ELR (cell line): ENCODE measurements around the gene VASN.
A peak's percentile ranks its signal among the peaks of the same experiment; 100 is the strongest.
"Not testable (repeated sequence)": the region's sequence is repeated elsewhere in the genome, so short reads cannot be mapped to it uniquely, and the experiment has no call there.

Experiments
- DNase-seq: peaks from one replicate; pipeline ENCODE4 v3.0.0-alpha.2; 2015; ENCODE audit warnings: low read depth

The VASN gene

DNA sequence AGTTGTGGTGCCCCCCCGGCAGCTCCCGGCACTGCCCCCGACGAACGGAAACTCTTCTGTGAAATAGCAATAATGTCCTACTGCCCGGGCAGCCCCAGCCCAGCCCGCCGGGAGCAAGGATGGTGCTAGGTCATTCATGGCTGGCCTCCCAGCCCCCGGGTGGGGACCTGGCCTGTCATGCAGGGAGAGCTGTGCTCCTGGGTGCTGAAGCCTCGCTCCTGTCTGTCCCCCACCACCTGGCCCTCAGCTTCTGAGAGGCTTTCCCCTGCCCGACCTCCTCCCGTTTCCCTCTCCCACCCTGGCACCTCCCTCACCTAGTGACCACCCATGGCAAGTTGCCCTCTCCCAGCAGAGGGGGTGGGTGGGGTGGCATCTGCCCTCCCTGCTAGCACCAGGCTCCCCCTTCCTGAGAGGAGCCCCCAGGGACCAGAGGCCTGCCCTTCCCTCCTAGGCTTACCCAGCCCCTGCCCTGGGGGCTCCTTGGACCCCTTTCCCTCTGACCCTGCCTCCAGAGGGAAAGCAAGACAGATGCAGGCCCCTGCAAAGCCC, 34.0 kb upstream of the VASN start:
- DNase-seq = no peak

GRCh38 chr16:4338125-4338582, 33.5 kb upstream of the VASN start:
- no peak for DNase-seq

GRCh38 chr16:4338712-4339299, 32.8 kb upstream of the VASN start:
- no peak for DNase-seq

DNA sequence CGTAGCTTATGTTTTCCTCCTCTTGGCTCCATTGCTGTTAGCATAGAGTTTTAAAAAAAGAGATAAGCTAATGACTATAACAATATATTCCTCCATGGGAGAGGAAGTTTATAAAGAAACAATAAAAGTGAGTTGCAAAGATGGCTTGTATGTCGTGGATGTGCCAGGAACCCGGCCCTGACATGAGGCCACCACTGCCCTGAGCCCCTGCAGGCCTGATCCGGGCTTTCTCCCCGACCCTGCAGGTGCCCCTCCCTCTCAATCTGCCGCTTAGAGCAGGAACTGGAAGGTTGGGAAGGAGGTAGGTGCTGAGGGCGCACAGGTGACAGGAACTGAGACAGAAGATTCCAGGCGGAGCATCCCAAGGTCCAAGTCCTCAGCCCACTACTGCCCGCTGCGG, 32.2 kb upstream of the VASN start:
- DNase-seq = no peak

DNA sequence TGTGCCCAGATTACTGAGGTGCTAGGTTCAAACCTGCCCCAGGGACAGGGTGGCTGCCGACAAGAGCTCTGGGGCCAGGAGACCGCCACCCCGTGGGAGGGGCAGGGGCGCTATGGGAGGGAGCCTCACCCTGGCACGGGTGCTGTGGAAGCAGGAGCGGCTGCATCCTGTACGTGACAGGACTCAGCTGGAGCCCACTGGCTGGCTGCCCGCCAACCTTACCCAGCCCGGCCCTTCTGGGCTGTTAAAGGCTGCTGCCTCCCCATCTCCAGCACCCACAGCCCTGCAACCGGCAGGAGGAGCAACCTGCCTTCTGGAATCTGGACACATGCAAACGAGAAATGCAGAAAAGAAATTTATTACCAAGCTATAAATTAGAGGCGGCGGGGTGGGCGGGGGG, 31.7 kb upstream of the VASN start:
- DNase-seq = no peak

- DNase-seq = no peak
These were observed 31.2 kb upstream of the VASN start for GRCh38 chr16:4340443-4340842.

- no peak for DNase-seq
These were observed 30.4 kb upstream of the VASN start for GRCh38 chr16:4341250-4341649.

DNA sequence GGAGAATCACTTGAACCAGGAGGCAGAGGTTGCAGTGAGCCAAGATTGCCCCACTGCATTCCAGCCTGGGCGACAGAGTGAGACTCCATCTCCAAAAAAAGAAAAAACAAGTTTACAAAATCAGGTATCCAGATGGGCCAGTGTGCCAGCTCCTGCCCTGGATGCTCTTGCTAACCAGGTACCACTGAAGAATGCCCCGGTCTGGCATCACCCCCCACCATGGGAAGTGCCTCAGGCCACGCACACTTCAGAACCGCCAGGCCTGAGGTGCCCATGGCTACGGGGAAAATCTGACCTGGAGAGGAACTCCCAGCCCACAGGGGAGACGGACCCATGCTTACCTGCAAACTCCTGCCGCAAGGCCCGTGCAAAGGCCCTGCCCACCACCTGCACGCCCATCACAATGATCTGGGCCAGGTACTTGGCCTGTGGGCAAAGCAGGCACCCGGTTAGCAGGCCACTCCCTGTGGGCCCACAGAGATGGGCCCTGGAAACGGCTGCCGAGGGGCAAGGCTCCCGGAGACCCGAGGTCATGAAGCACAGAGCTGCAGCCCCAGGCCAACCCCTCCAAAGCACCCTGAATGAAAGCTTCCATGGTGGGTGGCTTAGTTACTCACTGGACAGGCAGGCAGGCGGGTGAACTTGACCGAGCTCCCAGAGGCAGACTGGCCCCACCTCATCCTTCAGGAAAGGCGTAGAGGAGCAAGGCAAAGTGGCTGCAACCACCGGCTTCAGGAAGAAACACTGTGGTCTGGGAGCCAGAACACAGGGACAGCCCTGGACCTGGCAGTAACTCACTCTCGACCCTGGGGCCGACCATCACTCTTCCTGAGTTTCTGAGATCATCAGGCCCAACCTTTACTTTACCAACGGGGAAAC, 28.5 kb upstream of the VASN start:
- no peak for DNase-seq

- not testable (repeated sequence) for DNase-seq
These were observed 27.2 kb upstream of the VASN start for GRCh38 chr16:4344300-4344982.

DNA sequence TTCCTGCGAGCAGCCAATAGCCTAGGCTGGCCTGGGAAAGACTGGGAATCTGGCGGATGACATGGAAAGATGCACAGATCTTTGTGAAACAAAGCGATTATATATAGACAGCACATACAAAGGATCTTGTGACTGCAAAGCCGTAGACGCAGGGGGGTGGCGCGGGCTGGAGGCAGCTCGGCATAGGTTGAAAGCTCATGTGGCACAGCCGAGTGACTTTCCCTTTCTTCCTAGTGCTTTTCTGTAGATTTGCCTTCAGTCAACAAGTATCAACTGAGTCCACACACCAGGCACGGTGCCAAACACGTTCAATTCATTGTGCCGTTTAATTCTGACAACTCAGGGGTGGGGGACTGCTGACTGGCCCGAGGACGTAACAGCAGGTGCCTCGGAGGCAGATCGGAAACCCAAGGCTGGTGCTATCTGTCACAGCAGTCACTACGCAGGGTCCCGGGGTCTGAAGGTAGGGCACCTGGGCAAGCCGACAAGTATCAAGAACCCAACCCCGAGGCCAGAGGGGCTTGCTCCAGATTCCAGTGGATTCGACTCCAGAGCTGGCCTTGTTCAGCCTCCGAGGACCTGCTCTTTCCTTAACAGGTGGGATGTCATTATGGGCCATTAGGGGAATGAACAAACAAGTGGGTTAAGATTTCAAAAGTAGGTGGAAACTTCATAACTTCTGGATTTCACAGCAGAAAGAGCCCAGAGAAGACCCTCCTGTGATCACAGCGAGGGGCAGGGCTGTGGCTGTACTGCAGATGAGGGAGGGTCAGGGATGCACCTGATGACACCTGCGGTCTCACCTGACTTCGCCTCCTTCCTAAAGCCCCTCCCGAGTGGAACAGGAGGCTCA, 26.4 kb upstream of the VASN start:
- peak; percentile 27 for DNase-seq

DNA sequence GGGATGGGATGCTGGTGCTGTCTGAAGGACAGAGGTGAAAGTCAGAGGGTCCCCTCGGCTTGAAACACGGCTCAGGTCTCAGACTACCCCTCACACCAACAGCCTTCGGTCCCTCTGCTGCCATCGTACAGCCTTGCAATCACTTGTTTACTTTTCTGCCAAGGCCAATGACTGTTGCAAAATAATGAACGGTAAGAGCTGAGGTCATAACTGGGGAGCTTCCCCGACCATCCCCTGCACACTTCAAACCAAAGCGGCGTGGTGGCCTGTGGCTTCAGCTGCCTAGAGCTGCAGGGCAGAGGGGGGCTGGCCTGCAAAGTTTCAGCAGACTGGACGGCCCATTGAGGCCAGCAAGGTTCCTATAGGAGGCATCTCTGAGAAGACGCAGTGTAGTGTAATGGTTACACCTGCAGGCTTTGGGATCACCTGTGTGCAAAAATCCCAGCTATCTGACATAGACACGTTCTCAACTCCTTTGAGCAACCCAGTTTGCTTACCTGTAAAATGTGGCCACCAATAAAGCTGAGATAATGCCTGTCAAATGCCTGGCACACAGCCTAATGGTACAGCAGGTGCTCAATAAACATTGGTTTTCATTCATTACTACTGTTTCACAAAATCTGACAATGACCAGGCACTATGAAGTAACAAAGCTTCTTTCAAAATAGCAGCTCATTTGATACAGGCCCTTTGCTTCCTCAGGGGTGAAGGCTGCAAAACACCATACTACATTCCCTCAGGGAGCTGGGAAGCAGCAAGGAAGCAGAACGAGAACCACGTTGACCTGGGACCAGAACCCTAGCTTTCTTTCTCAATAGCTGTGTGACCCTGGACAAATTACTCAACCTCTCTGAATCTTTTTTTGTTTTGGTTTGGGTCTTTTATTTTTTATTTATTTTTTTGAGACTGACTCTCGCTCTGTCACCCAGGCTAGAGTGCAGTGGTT, 25.5 kb upstream of the VASN start:
- DNase-seq = no peak

DNA sequence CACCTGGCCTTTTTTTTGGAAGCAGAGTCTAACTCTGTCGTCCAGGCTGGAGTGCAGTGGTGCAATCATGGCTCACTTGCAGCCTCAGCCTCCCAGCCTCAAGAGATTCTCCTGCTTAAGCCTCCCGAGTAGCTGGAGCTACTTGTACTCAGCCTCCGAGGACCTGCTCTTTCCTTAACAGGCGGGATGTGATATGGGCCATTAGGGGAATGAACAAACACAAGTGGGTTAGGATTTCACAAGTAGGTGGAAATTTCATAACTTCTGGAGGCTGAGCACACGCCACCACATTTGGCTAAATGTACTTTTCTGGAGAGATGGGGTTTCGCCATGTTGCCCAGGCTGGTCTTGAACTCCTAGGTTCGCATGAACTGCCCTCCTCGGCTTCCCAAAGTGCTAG, 24.6 kb upstream of the VASN start:
- no peak for DNase-seq

DNA sequence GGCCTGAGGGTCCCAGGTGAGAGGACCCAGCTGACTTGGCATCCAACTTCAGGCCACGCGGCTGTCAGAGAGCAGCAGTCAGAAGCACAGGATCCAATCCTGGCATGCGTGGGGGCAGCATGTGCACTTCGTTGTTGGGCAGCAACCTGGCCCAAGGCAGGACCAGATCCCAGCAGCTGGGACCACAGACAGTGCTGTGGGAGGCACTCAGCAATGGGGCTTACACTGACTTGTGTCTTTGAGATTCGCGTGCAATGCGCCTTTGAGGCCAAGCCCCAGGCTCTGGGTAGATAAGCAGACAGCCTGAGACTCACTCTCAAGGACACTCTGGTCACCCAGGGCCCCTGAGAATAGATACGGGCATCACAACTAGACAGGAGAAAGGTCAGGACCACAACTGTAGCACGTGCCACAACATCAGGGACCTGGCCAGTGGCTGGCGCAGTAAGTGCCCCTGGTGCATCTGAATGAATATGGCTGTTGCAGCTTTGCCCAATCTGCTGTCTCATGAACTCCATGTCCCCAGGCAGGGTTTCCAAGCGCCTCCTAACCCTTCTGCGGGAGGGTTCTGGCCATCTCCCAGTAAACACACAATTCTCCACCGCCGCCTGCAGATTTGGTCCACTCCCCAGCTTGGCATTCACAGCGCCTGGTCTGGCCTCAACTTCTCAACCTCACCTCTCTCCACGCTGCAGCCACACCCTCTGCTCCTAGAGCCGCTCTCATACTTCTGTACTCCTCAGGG, 23.7 kb upstream of the VASN start:
- no peak for DNase-seq

DNA sequence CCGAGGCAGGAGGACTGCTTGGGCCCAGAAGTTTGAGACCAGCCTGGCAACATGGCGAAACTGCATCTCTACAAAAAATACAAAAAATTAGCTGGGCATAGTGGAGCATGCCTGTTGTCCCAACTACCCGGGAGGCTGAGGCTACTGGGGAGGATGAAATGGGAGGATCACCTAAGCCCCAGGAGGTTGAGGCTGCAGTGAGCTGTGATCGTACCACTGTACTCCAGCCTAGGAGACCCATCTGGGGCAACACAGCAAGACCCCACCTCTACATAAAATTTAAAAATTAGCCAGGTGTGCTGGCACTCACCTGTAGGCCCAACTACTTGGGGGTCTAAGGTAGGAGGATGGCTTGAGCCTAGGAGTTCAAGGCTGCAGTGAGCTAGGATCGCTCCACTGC, 22.3 kb upstream of the VASN start:
- no peak for DNase-seq

DNA sequence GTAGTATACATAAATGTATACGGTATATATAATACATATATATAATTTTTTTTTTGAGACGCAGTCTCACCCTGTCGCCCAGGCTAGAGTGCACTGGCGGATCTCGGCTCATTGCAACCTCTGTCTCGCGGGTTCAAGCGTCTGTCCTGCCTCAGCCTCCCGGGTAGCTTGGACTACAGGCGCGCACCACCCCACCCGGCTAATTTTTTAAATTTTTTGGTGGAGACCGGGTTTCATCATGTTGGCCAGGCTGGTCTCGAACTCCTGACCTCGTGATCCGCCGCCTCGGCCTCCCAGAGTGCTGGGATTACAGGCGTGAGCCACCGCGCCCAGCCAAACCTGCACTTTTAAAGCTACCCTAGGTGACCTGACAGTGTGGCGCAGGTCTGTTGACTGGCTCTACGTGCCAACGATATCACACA, 21.3 kb upstream of the VASN start:
- no peak for DNase-seq

GRCh38 chr16:4350787-4351659, 20.6 kb upstream of the VASN start, which contains the start of gene PAM16:
PAM16 (minus strand) TSS chr16:4351321; CDS start chr16:4351234, 87 bp downstream.
- peak; percentile 94 for DNase-seq

GRCh38 chr16:4351880-4352279, 19.8 kb upstream of the VASN start:
- DNase-seq = peak; percentile 78

DNA sequence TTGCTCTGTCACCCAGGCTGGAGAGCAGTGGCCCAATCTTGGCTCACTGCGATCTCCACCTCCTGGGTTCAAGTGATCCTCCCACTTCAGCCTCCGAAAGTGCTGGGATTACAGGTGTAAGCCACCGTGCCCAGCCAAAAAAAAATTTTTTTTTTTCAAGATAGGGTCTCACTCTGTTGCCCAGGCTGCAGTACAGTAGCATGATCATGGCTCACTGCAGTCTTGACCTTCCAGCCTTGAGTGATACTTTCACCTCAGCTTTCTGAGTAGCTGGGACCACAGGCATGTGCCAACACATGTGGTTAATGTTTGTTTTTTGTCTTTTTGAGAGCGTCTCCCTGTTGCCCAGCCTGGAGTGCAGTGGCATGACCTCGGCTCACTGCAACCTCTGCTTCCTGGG, 18.8 kb upstream of the VASN start:
- DNase-seq = no peak

DNA sequence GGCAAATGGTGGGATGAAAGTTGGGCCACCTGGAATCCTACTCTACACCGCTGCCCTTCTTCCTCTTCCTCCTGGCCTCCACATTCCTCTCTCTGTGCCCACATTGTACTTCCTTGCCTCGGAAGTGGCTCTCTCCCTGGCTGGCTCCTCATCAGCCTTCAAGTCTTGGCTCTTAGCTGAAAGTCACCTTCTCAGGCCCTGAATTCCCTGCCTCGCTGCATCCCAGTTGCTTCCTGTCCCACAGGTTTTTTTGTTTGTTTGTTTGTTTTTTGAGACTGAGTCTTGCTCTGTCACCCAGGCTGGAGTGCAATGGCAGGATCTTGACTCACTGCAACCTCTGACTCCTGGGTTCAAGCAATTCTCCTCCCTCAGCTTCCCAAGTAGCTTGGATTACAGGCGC, 18.0 kb upstream of the VASN start:
- no peak for DNase-seq
